GM18498 (cell line): ENCODE measurements around the gene KCNMA1.

Experiments
- ATAC-seq: cut with Tn5 transposase; IDR thresholded peaks from one replicate; pipeline ENCODE4 v1.9.1; 2021; ENCODE audit warnings: mild to moderate bottlenecking, moderate library complexity; ENCODE audit not compliant: unreplicated experiment

KCNMA1 gene

GRCh38 chr10:76864922-76865321 lies 772.7 kb downstream of the KCNMA1 start:
- no peak for ATAC-seq

GRCh38 chr10:76858721-76859120 lies 778.9 kb downstream of the KCNMA1 start:
- ATAC-seq: no peak

GRCh38 chr10:76840802-76841201 lies 796.8 kb downstream of the KCNMA1 start:
- ATAC-seq: no peak

- ATAC-seq: no peak
Observed at GRCh38 chr10:76839276-76839675, 798.3 kb downstream of the KCNMA1 start.

- no peak for ATAC-seq
Observed at GRCh38 chr10:76830218-76830617, 807.4 kb downstream of the KCNMA1 start.

GRCh38 chr10:76829724-76830123 lies 807.9 kb downstream of the KCNMA1 start:
- no peak for ATAC-seq
